Right lobe of liver (tissue), 4 donors: ENCODE results near the gene WASHC2A.
"Not testable (repeated sequence)": the region's sequence is repeated elsewhere in the genome, so short reads cannot be mapped to it uniquely, and the experiment has no call there.

Experiments
- POLR2A ChIP-seq: fragments of 450-650 bp; IDR thresholded peaks from one replicate; pipeline ENCODE4 v1.6.1; 2017; ENCODE audit warnings: antibody characterized with exemption, mild to moderate bottlenecking
- TF ChIP-seq, protein P1 (sequence below), 4 donors: fragments of 200-600 bp in 3 of 4; fragments of 450-650 bp in 1 of 4; IDR thresholded peaks; one replicate each; pipeline versions ENCODE4 v1.5.1 to v1.8.0; 2016 to 2022; ENCODE audit warnings: antibody characterized with exemption in 4 of 4, mild to moderate bottlenecking in 2 of 4
- donor health status: DM: no; HTN: no; CAD: no.
- donor health status: DM: no; HTN: no; CAD: no.
- donor health status: DM: no; HTN: yes; CAD: no.

DNA sequence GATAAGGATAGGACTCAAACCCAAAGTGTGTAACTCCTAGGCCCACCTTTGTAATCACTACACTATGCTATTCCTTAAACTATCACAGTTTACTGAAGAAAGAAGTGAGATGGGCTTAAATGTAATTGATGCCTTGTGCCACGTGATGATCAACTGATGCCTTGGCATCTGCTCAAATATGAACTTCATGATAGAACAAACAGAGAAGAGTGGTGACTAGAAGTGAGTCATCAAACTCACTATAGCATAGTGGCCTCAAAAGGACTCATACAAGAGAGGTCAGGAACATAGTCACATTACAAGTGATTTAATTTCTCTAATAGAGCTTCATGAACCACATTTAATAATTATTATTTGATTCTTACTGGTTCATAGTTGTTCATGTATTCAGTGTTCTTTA lies 101.8 kb downstream of the WASHC2A start:
- TF ChIP-seq, protein P1, sequence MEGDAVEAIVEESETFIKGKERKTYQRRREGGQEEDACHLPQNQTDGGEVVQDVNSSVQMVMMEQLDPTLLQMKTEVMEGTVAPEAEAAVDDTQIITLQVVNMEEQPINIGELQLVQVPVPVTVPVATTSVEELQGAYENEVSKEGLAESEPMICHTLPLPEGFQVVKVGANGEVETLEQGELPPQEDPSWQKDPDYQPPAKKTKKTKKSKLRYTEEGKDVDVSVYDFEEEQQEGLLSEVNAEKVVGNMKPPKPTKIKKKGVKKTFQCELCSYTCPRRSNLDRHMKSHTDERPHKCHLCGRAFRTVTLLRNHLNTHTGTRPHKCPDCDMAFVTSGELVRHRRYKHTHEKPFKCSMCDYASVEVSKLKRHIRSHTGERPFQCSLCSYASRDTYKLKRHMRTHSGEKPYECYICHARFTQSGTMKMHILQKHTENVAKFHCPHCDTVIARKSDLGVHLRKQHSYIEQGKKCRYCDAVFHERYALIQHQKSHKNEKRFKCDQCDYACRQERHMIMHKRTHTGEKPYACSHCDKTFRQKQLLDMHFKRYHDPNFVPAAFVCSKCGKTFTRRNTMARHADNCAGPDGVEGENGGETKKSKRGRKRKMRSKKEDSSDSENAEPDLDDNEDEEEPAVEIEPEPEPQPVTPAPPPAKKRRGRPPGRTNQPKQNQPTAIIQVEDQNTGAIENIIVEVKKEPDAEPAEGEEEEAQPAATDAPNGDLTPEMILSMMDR (IDR thresholded peaks at IDR 0.05), result not testable (repeated sequence)
- not testable (repeated sequence) for TF ChIP-seq POLR2A
